HG03442 (cell line): ENCODE data around the gene MC3R.

ENCODE experiments used
- ATAC-seq: cut with Tn5 transposase; IDR thresholded peaks from one replicate; pipeline ENCODE4 v1.9.1; 2021; ENCODE audit warnings: mild to moderate bottlenecking, moderate library complexity; ENCODE audit not compliant: unreplicated experiment

MC3R gene

GRCh38 chr20:56249244-56249955 is 868 bp downstream of the MC3R start:
- peak; percentile 59 for ATAC-seq

DNA sequence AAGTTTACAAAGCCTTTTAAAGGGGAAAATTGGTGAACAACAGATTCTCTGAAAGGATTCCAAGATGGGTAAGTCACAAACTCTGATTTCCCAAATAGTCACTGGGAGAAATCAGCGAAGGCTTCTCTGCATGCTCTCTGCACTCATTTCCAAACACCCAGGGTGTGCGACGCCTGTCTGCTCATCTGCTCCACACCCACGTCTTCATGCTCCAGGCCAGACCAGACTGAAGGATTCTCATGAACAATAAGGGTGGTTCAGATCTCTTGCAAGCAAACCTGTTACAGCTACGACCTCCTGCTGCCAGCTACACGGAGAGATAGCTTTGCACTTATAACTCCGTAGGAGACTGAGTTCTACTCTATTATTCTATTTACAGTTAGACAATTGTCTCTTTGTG is 1.4 kb downstream of the MC3R start:
- no peak for ATAC-seq

GRCh38 chr20:56257604-56258003 is 9.1 kb downstream of the MC3R start:
- no peak for ATAC-seq

DNA sequence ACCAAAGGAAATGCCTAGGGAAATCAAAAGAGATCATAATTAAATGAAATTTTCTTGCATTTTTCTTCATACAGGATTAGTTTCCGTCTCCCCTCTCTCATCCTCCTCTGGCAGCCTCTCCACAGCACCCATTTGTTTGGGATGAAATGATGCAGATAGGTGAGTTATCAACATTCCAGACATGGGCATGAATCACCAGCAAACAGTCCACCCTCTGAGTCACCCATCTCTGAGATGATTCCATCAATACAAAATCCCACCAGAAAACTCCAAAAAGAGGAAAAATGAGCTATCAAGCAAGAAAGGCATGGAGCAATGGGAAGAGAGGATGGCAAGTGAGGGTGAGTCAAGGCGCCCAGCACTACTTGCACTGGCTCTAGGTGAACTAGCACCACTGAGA is 11.4 kb downstream of the MC3R start:
- no peak for ATAC-seq

DNA sequence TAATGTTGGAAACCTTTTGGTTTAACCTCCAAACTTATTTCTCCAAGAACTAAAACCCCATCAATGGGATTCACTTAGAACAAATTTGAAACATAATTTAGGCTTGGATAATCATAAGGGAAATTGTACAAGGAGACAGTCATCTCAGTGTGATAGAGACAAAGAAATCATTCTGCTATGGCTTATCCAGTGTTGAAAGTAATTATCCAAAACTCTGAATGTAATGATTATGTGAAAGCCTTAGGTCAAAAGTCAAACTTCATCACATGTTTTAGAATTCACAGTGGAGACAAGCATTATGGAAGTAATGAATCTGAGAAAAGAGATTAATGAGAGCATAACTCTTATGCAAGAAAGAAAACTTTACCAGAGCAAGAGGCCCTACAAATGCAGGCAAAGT is 20.0 kb downstream of the MC3R start:
- no peak for ATAC-seq

GRCh38 chr20:56271974-56272373 is 23.4 kb downstream of the MC3R start:
- no peak for ATAC-seq

- no peak for ATAC-seq
Measured at GRCh38 chr20:56273491-56273890, 25.0 kb downstream of the MC3R start.

GRCh38 chr20:56274156-56274555 is 25.6 kb downstream of the MC3R start:
- no peak for ATAC-seq

DNA sequence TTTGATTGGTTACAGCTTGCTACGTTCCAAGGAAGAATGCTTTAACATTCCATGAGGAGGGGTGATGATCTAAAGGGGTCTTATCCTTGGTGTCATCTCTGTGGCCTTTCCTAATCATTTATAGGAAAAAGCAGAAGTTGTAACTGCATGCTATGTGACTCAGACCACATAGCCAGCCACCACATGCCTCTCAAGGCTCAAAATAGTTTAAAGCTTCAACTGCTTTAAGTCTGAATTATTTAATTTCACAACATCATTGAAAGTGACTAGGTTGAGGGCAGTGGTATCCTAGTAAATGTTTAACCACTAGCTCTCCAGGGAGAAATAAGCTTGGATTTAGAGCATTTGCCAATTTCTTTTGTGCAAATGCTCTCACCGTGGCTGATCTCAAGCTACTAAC is 29.7 kb downstream of the MC3R start:
- no peak for ATAC-seq

- ATAC-seq = no peak
Measured at GRCh38 chr20:56285496-56285895, 37.0 kb downstream of the MC3R start.

GRCh38 chr20:56289652-56290051 is 41.1 kb downstream of the MC3R start:
- ATAC-seq = no peak

GRCh38 chr20:56299362-56299761 is 50.8 kb downstream of the MC3R start:
- no peak for ATAC-seq
